Transverse colon (tissue), 3 donors: ENCODE results near the gene DIP2B.

Source experiments
- CTCF ChIP-seq, 5 experiments: fragments of 200-600 bp in 3 of 5; fragments of 450-650 bp in 2 of 5; sonication (generic) in 3 of 5; IDR thresholded peaks; 1 replicate in 2 of 5; 2 replicates in 3 of 5; pipeline ENCODE4 v1.5.1; 2016 to 2017; ENCODE audit warnings: antibody characterized with exemption in 5 of 5, inconsistent platforms in 3 of 5, mild to moderate bottlenecking in 2 of 5, moderate library complexity in 1 of 5
- EP300 ChIP-seq: sonication (generic); formaldehyde crosslinking; IDR thresholded peaks from one replicate; pipeline ENCODE4 v1.6.1; 2017; ENCODE audit warnings: antibody characterized with exemption, low read depth
- POLR2A ChIP-seq: fragments of 450-650 bp; IDR thresholded peaks from one replicate; pipeline ENCODE4 v1.6.1; 2016; ENCODE audit warnings: antibody characterized with exemption, mild to moderate bottlenecking, moderate library complexity

- no peak for TF ChIP-seq EP300
- no peak for TF ChIP-seq CTCF (IDR thresholded peaks at IDR 0.05)
- no peak for TF ChIP-seq POLR2A
Observed at GRCh38 chr12:50573271-50573670, 68.5 kb downstream of the DIP2B start.
